ENCODE results near the gene KLF5. TPM values are rescaled to one million over a fixed set of nuclear protein-coding genes. Genes with fewer than 3 reads are reported as not detected.

Gene KLF5
- total and polyA plus RNA-seq, 2 of the 4 experiments (the other 2 are of a cell fraction) = 5.4 to 8.8 TPM

GRCh38 chr13:73054712-73055111 is 4.1 kb upstream of the KLF5 start:
- 0 out of 2 replicates have a peak overlapping the region, but pooled peaks have one; percentile 4 for H3K23ac ChIP-seq (ENCODE audit: low read depth, low read length)
- H3K36me3 ChIP-seq (ENCODE audit: control insufficient read depth, insufficient read depth, low read length) = no peaks in the 10 kb centered on the region
- intact Hi-C loops (cut with micrococcal nuclease) = loop anchor here (10.0 kb wide), 1 partner anchor 280 kb away; no protein-coding TSS in a partner anchor
- no peak overlapping the region for H3K27ac ChIP-seq (ENCODE audit: insufficient read depth, low read length)
- no peak overlapping the region for H3K14ac ChIP-seq (replicated peaks; ENCODE audit: low read depth, low read length)
- H3K18ac ChIP-seq (ENCODE audit: low read depth, low read length) = no peak overlapping the region
- TF ChIP-seq RFX5 (IDR thresholded peaks at IDR 0.05; ENCODE audit: low read depth, low read length) (no peak), CHD1 (IDR thresholded peaks at IDR 0.05; ENCODE audit: low read depth, low read length) (no peak), NFE2L2 (IDR thresholded peaks at IDR 0.05; ENCODE audit: low read depth, low read length) (no peak), CTCF (conservative IDR thresholded peaks at IDR 0.05; ENCODE audit: low read depth, low read length) (no peak), SMC3 (IDR thresholded peaks at IDR 0.05; ENCODE audit: low read depth, low read length) (no peak), FOS (IDR thresholded peaks at IDR 0.05; ENCODE audit: low read depth, low read length) (no peak), MAFK (IDR thresholded peaks at IDR 0.05; ENCODE audit: low read depth, low read length) (no peak), USF2 (IDR thresholded peaks at IDR 0.05; ENCODE audit: low read depth, low read length) (no peak), ELK1 (IDR thresholded peaks at IDR 0.05; ENCODE audit: borderline replicate concordance, low read depth, low read length) (no peak), BHLHE40 (IDR thresholded peaks at IDR 0.05; ENCODE audit: low read depth, low read length) (no peak), CEBPB (IDR thresholded peaks at IDR 0.05; ENCODE audit: low read depth, low read length) (no peak)
- no peaks in the 10 kb centered on the region; the same call in 1 of the 2 replicates for H3K4me1 ChIP-seq (ENCODE audit: control insufficient read depth, insufficient read depth, low read length)
- no TSS peak for BruUV-seq (replicated peaks)
- peaks cover under 1 to 1% of the 10 kb centered on the region in 2 experiments; a peak in 1 of 4 replicates for H3K79me1 ChIP-seq (ENCODE audit: low read depth in 1 of 2, low read length in 2 of 2)
- no peak for DNase-seq
- peak overlapping the region; percentile 44; the same call in 1 of the 2 replicates for H2BK120ac ChIP-seq (ENCODE audit: low read depth, low read length)
- in situ Hi-C loops (cut with MboI; ENCODE audit: low sequenced_read_pairs) = no loop called here
- no peak overlapping the region for H3K4me3 ChIP-seq (ENCODE audit: insufficient read depth, low read depth, low read length)
- H4K5ac ChIP-seq (ENCODE audit: low read depth, low read length) = no peak overlapping the region
- 0 out of 2 replicates have a peak overlapping the region, but pooled peaks have one; percentile 56 for H3K4ac ChIP-seq (ENCODE audit: low read depth, low read length)
- 0 out of 2 replicates have a peak, but pooled peaks cover 3% of the 10 kb centered on the region for H3K9me1 ChIP-seq (ENCODE audit: insufficient read depth, low read length)
- ATAC-seq (ENCODE audit: low read depth) = no peak
- H3K56ac ChIP-seq (ENCODE audit: extremely low read depth, insufficient read depth, low read length) = no peak overlapping the region
- no peak overlapping the region for H2BK5ac ChIP-seq (ENCODE audit: low read depth, low read length, poor library complexity, severe bottlenecking)
- no peaks in the 10 kb centered on the region for H3K27me3 ChIP-seq (ENCODE audit: control insufficient read depth, insufficient read depth, low read length)
- no peaks in the 10 kb centered on the region for H3K9me3 ChIP-seq (ENCODE audit: control insufficient read depth, insufficient read depth, low read length)
- peak overlapping the region; percentile 32 for H2BK20ac ChIP-seq (ENCODE audit: low read depth, low read length)
- no peak overlapping the region for H2AFZ ChIP-seq (replicated peaks; ENCODE audit: low read length, poor library complexity)
- H4K8ac ChIP-seq (ENCODE audit: low read depth in 2 of 2, low read length in 2 of 2) = no peak overlapping the region
- ChIA-PET CTCF (no interaction called here), POLR2A (ENCODE audit: unreplicated experiment) (no interaction called here)
- dilution Hi-C loops (cut with HindIII; ENCODE audit: low sequenced_read_pairs, unreplicated experiment) = no loop called here
- H3K4me2 ChIP-seq (ENCODE audit: low read depth, low read length) = no peak overlapping the region
- WGBS, 2 experiments (ENCODE audit: extremely low coverage in 2 of 2, insufficient read length in 1 of 2) = no CpG with 5 or more reads among the region's 5 CpGs
- 0 out of 2 replicates have a peak overlapping the region, but pooled peaks have one; percentile 13 for H4K91ac ChIP-seq (ENCODE audit: insufficient read depth, low read depth, low read length)
- no peak overlapping the region for H2AK9ac ChIP-seq (replicated peaks; ENCODE audit: low read depth, low read length, poor library complexity)
- H2BK15ac ChIP-seq (ENCODE audit: low read depth, low read length) = no peak overlapping the region
- H4K20me1 ChIP-seq (ENCODE audit: insufficient read depth, low read length) = no peaks in the 10 kb centered on the region
- no peak overlapping the region for H3K9ac ChIP-seq (ENCODE audit: low read depth, low read length)
- peak overlapping the region; percentile 70; the same call in 1 of the 2 replicates for H2AK5ac ChIP-seq (ENCODE audit: low read depth, low read length)
